Esophagus (tissue), 2 donors: ENCODE measurements around the gene PPAT. TPM values are rescaled to one million over a fixed set of nuclear protein-coding genes. Genes with fewer than 3 reads are reported as not detected.
"Not testable (repeated sequence)": the region's sequence is repeated elsewhere in the genome, so short reads cannot be mapped to it uniquely, and the experiment has no call there.

Experiments used
- H3K27ac ChIP-seq, 2 donors: one replicate each; pipeline ENCODE4 v1.5.1; 2013; ENCODE audit warnings: low read depth in 2 of 2, mild to moderate bottlenecking in 2 of 2, inconsistent platforms in 1 of 2, low read length in 1 of 2, moderate library complexity in 1 of 2
- H3K27me3 ChIP-seq, 2 donors: one replicate each; pipeline ENCODE4 v1.6.1; 2013; ENCODE audit warnings: low read length in 2 of 2, control low read depth in 1 of 2, mild to moderate bottlenecking in 1 of 2; ENCODE audit not compliant: insufficient read depth in 2 of 2, control insufficient read depth in 1 of 2
- H3K36me3 ChIP-seq, 2 donors: one replicate each; pipeline ENCODE4 v1.6.1; 2013; ENCODE audit warnings: low read length in 1 of 2; ENCODE audit not compliant: control insufficient read depth in 2 of 2, insufficient read depth in 2 of 2
- H3K4me1 ChIP-seq, 2 donors: one replicate each; pipeline ENCODE4 v1.6.1; 2013; ENCODE audit warnings: low read length in 1 of 2; ENCODE audit not compliant: control insufficient read depth in 2 of 2, insufficient read depth in 2 of 2
- H3K4me3 ChIP-seq, 2 donors: one replicate each; pipeline ENCODE4 v1.5.1; 2013; ENCODE audit warnings: low read length in 2 of 2, mild to moderate bottlenecking in 2 of 2, low read depth in 1 of 2, moderate library complexity in 1 of 2
- H3K9me3 ChIP-seq, 2 donors: one replicate each; pipeline ENCODE4 v1.6.1; 2013; ENCODE audit warnings: mild to moderate bottlenecking in 2 of 2, low read depth in 1 of 2, low read length in 1 of 2, moderate library complexity in 1 of 2; ENCODE audit not compliant: control insufficient read depth in 2 of 2, insufficient read depth in 1 of 2
- WGBS, 2 donors: extraction: QIAGEN DNeasy Blood & Tissue Kit; methylation state at CpG; one replicate each; pipeline ENCODE4 v1.1.7; 2013; 5-methylcytosine and 5-hydroxymethylcytosine counted together
- polyA plus RNA-seq, 2 donors: library from polyadenylated mRNA; stranded (reverse); fragments of 200-250 nt; gene quantifications; one replicate each; pipeline ENCODE4 v1.2.3, GENCODE V29; 2013
- donor health status: healthy with polysubstance abuse.
- donor health status: Bipolar disorder and iron deficiency.

PPAT gene
- polyA plus RNA-seq, 2 donors = 2.6 to 3.8 TPM

DNA sequence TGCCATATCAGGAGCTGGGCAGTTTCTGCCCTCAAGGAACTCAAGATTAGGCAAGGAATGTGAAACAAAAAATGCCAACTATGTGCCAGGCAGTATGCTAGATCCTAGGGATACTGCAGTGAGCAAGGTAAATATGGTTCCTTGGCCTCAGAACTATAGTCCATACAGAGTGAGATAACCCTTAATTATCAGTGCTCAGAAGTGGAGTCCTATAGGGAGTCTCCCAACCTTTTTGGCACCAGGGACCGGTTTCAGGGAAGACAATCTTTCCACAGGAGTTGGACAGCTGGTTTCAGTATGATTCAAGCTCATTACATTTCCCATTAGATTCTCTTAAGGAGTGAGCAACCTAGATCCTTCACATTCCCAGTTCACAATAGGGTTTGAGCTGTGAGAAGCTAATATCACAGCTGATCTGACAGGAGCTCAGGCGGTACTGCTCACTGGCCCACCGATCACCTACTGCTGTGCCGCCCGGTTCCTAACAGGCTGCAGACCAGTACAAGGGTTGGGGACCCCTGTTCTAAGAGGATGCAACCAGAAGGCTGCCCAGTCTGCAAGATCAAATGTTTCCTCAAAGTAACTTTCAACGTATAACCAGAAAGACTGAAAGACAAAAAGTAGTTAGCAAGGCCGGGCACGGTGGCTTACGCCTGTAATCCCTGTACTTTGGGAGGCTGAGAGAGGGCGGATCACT is 30.3 kb upstream of the PPAT start:
- peaks cover 1 to 2% of the 10 kb centered on the region in 2 donors for H3K36me3 ChIP-seq
- WGBS, 2 donors = 55 to 74% methylated on average over 10 of the region's 10 CpGs
- H3K27me3 ChIP-seq = no peaks in the 10 kb centered on the region
- H3K4me1 ChIP-seq = peaks cover 0 to 7% of the 10 kb centered on the region in 2 donors
- H3K4me3 ChIP-seq = peak overlapping the region in 1 of 2 donors; percentile 100
- H3K27ac ChIP-seq = no peak overlapping the region
- no peaks in the 10 kb centered on the region for H3K9me3 ChIP-seq

DNA sequence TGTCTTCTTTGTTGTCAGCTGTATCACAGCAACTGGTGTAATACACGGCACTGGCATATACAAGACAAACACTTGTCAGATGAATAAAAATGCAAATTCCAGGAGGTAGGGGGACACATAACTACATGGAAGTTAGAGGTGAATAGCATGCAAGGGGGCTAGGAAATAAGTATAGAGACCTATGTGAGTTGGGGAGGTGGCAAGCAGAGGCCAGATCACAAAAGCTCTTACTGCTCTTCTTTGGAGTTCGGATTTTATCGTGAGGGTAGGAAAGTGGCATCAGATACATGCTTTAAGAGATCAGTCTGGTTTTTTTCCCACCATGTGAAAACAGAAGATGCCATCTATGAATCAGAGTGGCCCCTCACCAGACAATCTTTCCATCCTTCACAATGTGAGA is 29.2 kb upstream of the PPAT start:
- peaks cover 2 to 3% of the 10 kb centered on the region in 2 donors for H3K36me3 ChIP-seq
- H3K27me3 ChIP-seq = no peaks in the 10 kb centered on the region
- no peak overlapping the region for H3K4me3 ChIP-seq
- H3K4me1 ChIP-seq = peaks cover 0 to 7% of the 10 kb centered on the region in 2 donors
- no peak overlapping the region for H3K27ac ChIP-seq
- no peaks in the 10 kb centered on the region for H3K9me3 ChIP-seq
- 75% methylated on average over 3 of the region's 3 CpGs for WGBS, 2 donors

DNA sequence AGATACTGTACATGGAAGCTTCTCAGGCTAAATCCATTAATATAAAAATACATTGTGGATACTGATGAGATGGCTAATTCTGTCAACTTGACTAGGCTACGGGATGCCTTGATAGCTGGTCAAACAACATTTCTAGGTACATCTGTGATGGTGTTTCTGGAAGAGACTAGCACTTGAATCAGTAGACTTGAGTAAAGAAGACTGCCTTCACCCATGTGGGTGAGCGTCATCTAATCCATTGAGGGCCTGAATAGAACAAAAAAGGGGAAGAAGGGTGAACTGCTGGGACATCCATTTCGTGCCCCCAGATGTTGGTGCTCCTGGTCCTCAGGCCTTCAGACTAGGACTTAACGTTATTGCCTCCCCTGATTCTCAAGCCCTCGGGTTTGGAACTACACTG is 28.3 kb upstream of the PPAT start:
- H3K4me3 ChIP-seq = no peak overlapping the region
- no peak overlapping the region for H3K27ac ChIP-seq
- WGBS, 2 donors = 89 to 94% methylated on average over 5 of the region's 5 CpGs
- peaks cover 2 to 3% of the 10 kb centered on the region in 2 donors for H3K36me3 ChIP-seq
- no peaks in the 10 kb centered on the region for H3K27me3 ChIP-seq
- H3K9me3 ChIP-seq = no peaks in the 10 kb centered on the region
- H3K4me1 ChIP-seq = peaks cover 0 to 7% of the 10 kb centered on the region in 2 donors

DNA sequence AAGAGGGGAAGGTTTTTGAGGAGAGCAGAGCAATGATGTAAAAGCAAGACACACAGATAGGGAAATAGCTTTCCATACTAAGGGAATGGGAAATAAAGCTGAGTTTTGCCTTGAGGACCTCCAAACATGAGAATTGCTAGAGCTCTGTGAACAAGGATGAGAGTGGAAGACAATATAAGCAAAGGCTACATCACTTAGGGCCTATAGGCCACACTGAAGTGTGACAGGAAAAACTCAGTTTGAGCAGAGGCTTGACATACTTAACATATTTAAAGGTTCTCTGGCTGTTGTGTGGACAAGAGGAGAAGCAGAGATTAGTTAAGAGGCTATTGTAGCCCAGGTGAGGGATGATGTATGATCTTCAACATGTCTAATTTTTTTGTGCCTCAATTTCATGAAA is 26.7 kb upstream of the PPAT start:
- Histone ChIP-seq H3K36me3 (peaks cover 3% of the 10 kb centered on the region in 2 donors), H3K27ac (no peak overlapping the region), H3K9me3 (no peaks in the 10 kb centered on the region), H3K4me3 (no peak overlapping the region), H3K27me3 (no peaks in the 10 kb centered on the region), H3K4me1 (peaks cover 0 to 7% of the 10 kb centered on the region in 2 donors)

DNA sequence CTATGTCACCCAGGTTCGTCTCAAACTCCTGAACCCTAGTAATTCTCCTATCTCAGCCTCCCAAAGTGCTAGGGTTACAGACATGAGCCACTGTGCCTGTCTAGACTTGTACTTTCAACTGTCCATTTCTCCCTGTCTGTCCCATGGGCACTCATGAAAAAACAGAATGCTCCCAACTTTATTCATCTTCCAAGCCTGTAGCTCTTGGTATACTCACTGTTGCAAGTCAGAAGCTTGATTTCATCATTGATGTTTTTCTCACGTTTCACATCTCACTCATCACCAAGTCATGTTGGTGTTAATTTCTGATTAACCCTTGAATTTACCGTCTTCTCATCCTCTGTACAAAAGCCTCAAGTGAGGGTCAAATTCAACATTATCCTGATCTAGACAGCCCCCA is 24.7 kb upstream of the PPAT start:
- H3K4me3 ChIP-seq = no peak overlapping the region
- H3K4me1 ChIP-seq = no peaks in the 10 kb centered on the region
- H3K27me3 ChIP-seq = no peaks in the 10 kb centered on the region
- no peaks in the 10 kb centered on the region for H3K9me3 ChIP-seq
- H3K27ac ChIP-seq = no peak overlapping the region
- peaks cover 3 to 6% of the 10 kb centered on the region in 2 donors for H3K36me3 ChIP-seq
- WGBS, 2 donors = 78 to 84% methylated on average over 3 of the region's 3 CpGs

DNA sequence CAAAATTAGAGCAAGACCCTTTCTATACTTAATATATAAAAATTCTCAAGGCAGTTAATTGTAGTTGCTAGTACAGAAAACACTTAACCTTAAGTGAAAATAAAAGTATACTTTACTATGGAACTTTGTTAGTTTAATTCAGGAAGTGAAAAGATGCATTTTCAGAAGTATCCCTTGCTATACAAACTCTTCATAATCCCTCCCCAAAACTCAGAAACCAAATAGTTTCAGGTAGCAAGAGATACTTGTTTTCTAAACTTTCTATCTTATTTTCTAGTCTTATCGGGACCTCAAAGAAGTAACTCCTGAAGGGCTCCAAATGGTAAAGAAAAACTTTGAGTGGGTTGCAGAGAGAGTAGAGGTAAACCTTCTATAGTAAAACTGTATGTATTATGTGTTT is 14.9 kb upstream of the PPAT start:
- no peaks in the 10 kb centered on the region for H3K9me3 ChIP-seq
- WGBS, 2 donors = 93 to 95% methylated on average over 1 of the region's 1 CpG
- H3K27ac ChIP-seq = no peak overlapping the region
- no peaks in the 10 kb centered on the region for H3K36me3 ChIP-seq
- no peaks in the 10 kb centered on the region for H3K4me1 ChIP-seq
- H3K4me3 ChIP-seq = no peak overlapping the region
- no peaks in the 10 kb centered on the region for H3K27me3 ChIP-seq

DNA sequence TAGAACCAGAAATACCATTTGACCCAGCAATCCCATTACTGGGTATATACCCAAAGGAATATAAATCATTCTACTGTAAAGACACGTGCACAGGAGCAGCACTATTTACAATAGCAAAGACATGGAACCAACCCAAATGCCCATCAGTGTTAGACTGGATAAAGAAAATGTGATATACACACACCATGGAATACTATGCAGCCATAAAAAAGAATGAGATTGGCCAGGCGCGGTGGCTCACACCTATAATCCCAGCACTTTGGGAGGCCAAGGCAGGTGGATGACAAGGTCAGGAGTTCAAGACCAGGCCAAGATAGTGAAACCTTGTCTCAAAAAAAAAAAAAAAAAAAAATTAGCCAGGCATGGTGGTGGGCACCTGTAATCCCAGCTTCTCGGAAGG is 14.1 kb upstream of the PPAT start:
- not testable (repeated sequence) for H3K4me1 ChIP-seq, H3K27me3 ChIP-seq, H3K36me3 ChIP-seq, H3K27ac ChIP-seq, H3K4me3 ChIP-seq, H3K9me3 ChIP-seq
- 96 to 98% methylated on average over 4 of the region's 4 CpGs for WGBS, 2 donors

DNA sequence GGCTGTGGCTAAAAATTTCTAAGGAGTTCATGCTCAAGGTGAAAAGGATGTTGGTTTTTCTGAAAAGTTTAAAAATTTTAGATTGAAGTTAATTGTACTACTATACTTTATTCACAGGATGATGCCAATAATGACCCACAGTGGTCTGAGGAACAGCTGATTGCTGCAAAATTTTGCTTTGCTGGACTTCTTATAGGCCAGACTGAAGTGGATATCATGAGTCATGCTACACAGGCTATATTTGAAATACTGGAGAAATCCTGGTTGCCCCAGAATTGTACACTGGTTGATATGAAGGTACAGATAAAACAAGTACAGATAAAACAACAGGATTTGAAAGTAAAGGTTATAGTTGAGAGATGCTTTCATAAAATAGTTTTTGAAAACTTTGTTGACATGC is 12.9 kb upstream of the PPAT start:
- no peaks in the 10 kb centered on the region for H3K36me3 ChIP-seq
- no peaks in the 10 kb centered on the region for H3K27me3 ChIP-seq
- H3K9me3 ChIP-seq = no peaks in the 10 kb centered on the region
- H3K4me1 ChIP-seq = no peaks in the 10 kb centered on the region
- no peak overlapping the region for H3K4me3 ChIP-seq
- H3K27ac ChIP-seq = no peak overlapping the region

DNA sequence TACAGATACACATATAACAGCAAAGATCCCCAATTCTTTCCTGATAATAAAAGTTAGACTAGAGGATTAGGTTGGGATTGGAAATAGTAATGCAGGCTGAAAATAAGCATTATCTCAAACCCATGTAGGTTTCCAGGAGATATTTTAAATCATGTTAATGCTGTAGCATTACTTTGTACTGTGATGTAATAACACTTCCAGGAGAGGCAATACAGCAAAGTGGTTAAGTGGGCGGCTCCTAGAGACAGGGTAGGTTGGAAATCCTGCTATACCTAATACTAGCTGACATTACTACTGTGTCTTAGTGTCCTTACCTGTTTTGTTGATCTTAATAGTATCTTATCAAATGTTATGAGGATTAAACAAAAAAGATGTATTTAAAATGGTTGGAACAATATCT is 10.3 kb upstream of the PPAT start:
- Histone ChIP-seq H3K27me3 (no peaks in the 10 kb centered on the region), H3K4me1 (no peaks in the 10 kb centered on the region), H3K4me3 (no peak overlapping the region), H3K36me3 (no peaks in the 10 kb centered on the region), H3K9me3 (no peaks in the 10 kb centered on the region), H3K27ac (no peak overlapping the region)
- 97% methylated on average over 1 of the region's 1 CpG for WGBS, 2 donors

DNA sequence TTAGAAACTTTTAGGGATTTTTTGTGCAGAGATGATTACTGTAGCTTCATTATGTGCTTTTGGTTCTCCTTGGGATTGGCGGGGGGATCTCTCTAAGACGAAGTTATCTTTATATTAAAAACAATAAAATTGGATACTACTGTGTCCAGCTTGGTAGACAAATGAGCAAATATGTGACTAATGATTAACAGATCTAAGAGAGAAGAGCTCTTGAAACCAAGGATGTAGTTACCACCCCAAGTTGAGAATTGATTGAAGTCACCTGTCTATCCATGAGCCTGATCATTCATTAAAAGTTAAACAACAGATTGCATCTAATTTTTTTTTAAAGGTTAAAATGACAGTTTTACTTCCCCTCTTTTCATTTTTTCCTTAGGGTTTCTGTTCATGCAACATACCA is 9.3 kb upstream of the PPAT start:
- Histone ChIP-seq H3K27ac (no peak overlapping the region), H3K27me3 (no peaks in the 10 kb centered on the region), H3K36me3 (no peaks in the 10 kb centered on the region), H3K4me1 (no peaks in the 10 kb centered on the region), H3K4me3 (no peak overlapping the region), H3K9me3 (no peaks in the 10 kb centered on the region)
- WGBS, 2 donors = 87 to 90% methylated on average over 2 of the region's 2 CpGs
